ENCODE data around the gene MAGEB4. TPM values are rescaled to one million over a fixed set of nuclear protein-coding genes. Genes with fewer than 3 reads are reported as not detected.
"Not testable (repeated sequence)": the region's sequence is repeated elsewhere in the genome, so short reads cannot be mapped to it uniquely, and the experiment has no call there.

The MAGEB4 gene
- total and polyA plus RNA-seq, 2 of the 4 experiments (the other 2 are of a cell fraction), result not detected

- H3K9me3 ChIP-seq (ENCODE audit: control insufficient read depth, insufficient read depth, low read length); H2BK5ac ChIP-seq (ENCODE audit: low read depth, low read length, poor library complexity, severe bottlenecking); H2BK15ac ChIP-seq (ENCODE audit: low read depth, low read length); H2BK120ac ChIP-seq (ENCODE audit: low read depth, low read length); H3K4ac ChIP-seq (ENCODE audit: low read depth, low read length); in situ Hi-C loops (cut with MboI; ENCODE audit: low sequenced_read_pairs); H3K4me2 ChIP-seq (ENCODE audit: low read depth, low read length); H3K36me3 ChIP-seq (ENCODE audit: control insufficient read depth, insufficient read depth, low read length); dilution Hi-C loops (cut with HindIII; ENCODE audit: low sequenced_read_pairs, unreplicated experiment); BruUV-seq (replicated peaks); H2AK5ac ChIP-seq (ENCODE audit: low read depth, low read length); H2AK9ac ChIP-seq (replicated peaks; ENCODE audit: low read depth, low read length, poor library complexity); H4K8ac ChIP-seq (ENCODE audit: low read depth in 2 of 2, low read length in 2 of 2); H4K5ac ChIP-seq (ENCODE audit: low read depth, low read length); H3K79me1 ChIP-seq (ENCODE audit: low read depth in 1 of 2, low read length in 2 of 2); H2BK20ac ChIP-seq (ENCODE audit: low read depth, low read length); H4K91ac ChIP-seq (ENCODE audit: insufficient read depth, low read depth, low read length); H3K27ac ChIP-seq (ENCODE audit: insufficient read depth, low read length); H3K56ac ChIP-seq (ENCODE audit: extremely low read depth, insufficient read depth, low read length); DNase-seq; H3K4me1 ChIP-seq (ENCODE audit: control insufficient read depth, insufficient read depth, low read length); H3K9me1 ChIP-seq (ENCODE audit: insufficient read depth, low read length); H2AFZ ChIP-seq (replicated peaks; ENCODE audit: low read length, poor library complexity); H3K18ac ChIP-seq (ENCODE audit: low read depth, low read length); H4K20me1 ChIP-seq (ENCODE audit: insufficient read depth, low read length); H3K4me3 ChIP-seq (ENCODE audit: insufficient read depth, low read depth, low read length); H3K27me3 ChIP-seq (ENCODE audit: control insufficient read depth, insufficient read depth, low read length); H3K9ac ChIP-seq (ENCODE audit: low read depth, low read length); CTCF ChIA-PET; intact Hi-C loops (cut with micrococcal nuclease); POLR2A ChIA-PET (ENCODE audit: unreplicated experiment); H3K14ac ChIP-seq (replicated peaks; ENCODE audit: low read depth, low read length); H3K23ac ChIP-seq (ENCODE audit: low read depth, low read length); ATAC-seq (ENCODE audit: low read depth): not testable (repeated sequence)
- 0% methylated on average over 1 of the region's 6 CpGs; no CpG with 5 or more reads in 1 of the 2 experiments for WGBS, 2 experiments (ENCODE audit: extremely low coverage in 2 of 2, insufficient read length in 1 of 2)
Observed at GRCh38 chrX:30193910-30194309, 47.9 kb upstream of the MAGEB4 start.

Measured in IMR-90 (cell line).